Gastroesophageal sphincter (tissue), 4 donors: Measurements from ENCODE around the gene ZNF451. TPM values are rescaled to one million over a fixed set of nuclear protein-coding genes. Genes with fewer than 3 reads are reported as not detected.

Source experiments
- ATAC-seq: fragments of 150-250 bp; one replicate; pipeline ENCODE4 v1.9.1; 2016; ENCODE audit warnings: mild to moderate bottlenecking, moderate library complexity
- H3K27ac ChIP-seq, 4 donors: fragments of 200-600 bp; sonication (generic) in 3 of 4; 1 replicate in 3 of 4; 2 replicates in 1 of 4; pipeline ENCODE4 v1.5.1; 2016 to 2019
- H3K27me3 ChIP-seq: fragments of 200-600 bp; sonication (generic); one replicate; pipeline ENCODE4 v1.5.1; 2019
- H3K36me3 ChIP-seq, 2 donors: fragments of 200-600 bp; sonication (generic); one replicate each; pipeline ENCODE4 v1.5.1; 2019; ENCODE audit warnings: control low read depth in 1 of 2
- H3K4me1 ChIP-seq, 3 donors: fragments of 200-600 bp; sonication (generic); 1 replicate in 2 of 3; 2 replicates in 1 of 3; pipeline ENCODE4 v1.5.1; 2016 to 2019; ENCODE audit warnings: control low read depth in 2 of 3
- H3K4me3 ChIP-seq, 2 donors: fragments of 200-600 bp; sonication (generic); one replicate each; pipeline ENCODE4 v1.5.1; 2019; ENCODE audit warnings: mild to moderate bottlenecking in 1 of 2, moderate library complexity in 1 of 2
- H3K9me3 ChIP-seq, 3 donors: fragments of 200-600 bp; sonication (generic); one replicate each; pipeline ENCODE4 v1.5.1; 2017 to 2019; ENCODE audit warnings: control low read depth in 2 of 3
- CTCF ChIP-seq, 4 experiments: fragments of 200-600 bp in 2 of 4; fragments of 450-650 bp in 2 of 4; sonication (generic) in 1 of 4; IDR thresholded peaks; one replicate each; pipeline ENCODE4 v1.5.1; 2017 to 2019; ENCODE audit warnings: antibody characterized with exemption in 4 of 4, mild to moderate bottlenecking in 2 of 4, moderate library complexity in 2 of 4
- EP300 ChIP-seq: sonication (generic); formaldehyde crosslinking; IDR thresholded peaks from one replicate; pipeline ENCODE4 v1.6.1; 2017; ENCODE audit warnings: antibody characterized with exemption, mild to moderate bottlenecking
- POLR2A ChIP-seq, 2 donors: fragments of 450-650 bp; IDR thresholded peaks; one replicate each; pipeline ENCODE4 v1.6.1; 2017; ENCODE audit warnings: antibody characterized with exemption in 2 of 2, mild to moderate bottlenecking in 2 of 2, moderate library complexity in 1 of 2
- POLR2AphosphoS5 ChIP-seq: sonication (generic); formaldehyde crosslinking; IDR thresholded peaks from one replicate; pipeline ENCODE4 v1.6.1; 2017; ENCODE audit warnings: antibody characterized with exemption
- WGBS, 2 donors: methylation state at CpG; one replicate each; pipeline ENCODE4 v1.1.5; 2018; ENCODE audit warnings: low coverage in 1 of 2; 5-methylcytosine and 5-hydroxymethylcytosine counted together
- total RNA-seq, 4 donors: library from RNA; depleted of rRNA; stranded (reverse); fragments of >200 nt; gene quantifications; one replicate each; pipeline ENCODE4 v1.1.0, GENCODE V29; 2016

ZNF451 gene
- total RNA-seq, 4 donors from 2014 or later = 28.7 to 66.5 (median 39.8) TPM

GRCh38 chr6:57193177-57193576 lies 103.2 kb downstream of the ZNF451 start:
- ATAC-seq = no peak

GRCh38 chr6:57195457-57195856 lies 105.5 kb downstream of the ZNF451 start:
- Histone ChIP-seq H3K27me3 (no peaks in the 10 kb centered on the region), H3K9me3 (no peaks in the 10 kb centered on the region), H3K4me1 (peaks cover 0 to 30% (median 0%) of the 10 kb centered on the region in 3 donors), H3K27ac (no peak overlapping the region), H3K4me3 (no peak overlapping the region), H3K36me3 (peaks cover 0 to 16% of the 10 kb centered on the region in 2 donors)
- no peak for ATAC-seq
- 36% methylated on average over 2 of the region's 2 CpGs; no CpG with 5 or more reads in 1 of the 2 donors for WGBS, 2 donors
- TF ChIP-seq POLR2AphosphoS5 (no peak), POLR2A (IDR thresholded peaks at IDR 0.05) (no peak), CTCF (IDR thresholded peaks at IDR 0.05) (no peak)

More at GRCh38 chr6:57193177-57193576, 103.2 kb downstream of the ZNF451 start:
- peaks cover 0 to 20% of the 10 kb centered on the region in 2 donors for H3K36me3 ChIP-seq
- no peaks in the 10 kb centered on the region for H3K27me3 ChIP-seq
- peak overlapping the region in 3 of 4 donors; percentile 39 to 47 (median 40) for H3K27ac ChIP-seq
- no peaks in the 10 kb centered on the region for H3K9me3 ChIP-seq
- TF ChIP-seq EP300 = no peak
- no peak for TF ChIP-seq CTCF (IDR thresholded peaks at IDR 0.05)
- peak; percentile 16 for TF ChIP-seq POLR2AphosphoS5
- TF ChIP-seq POLR2A (IDR thresholded peaks at IDR 0.05) = no peak
- H3K4me1 ChIP-seq = peaks cover 0 to 14% (median 0%) of the 10 kb centered on the region in 3 donors
- no peak overlapping the region for H3K4me3 ChIP-seq

- TF ChIP-seq POLR2AphosphoS5 = no peak
- TF ChIP-seq EP300 = no peak
- TF ChIP-seq POLR2A (IDR thresholded peaks at IDR 0.05) = no peak
- no peak for TF ChIP-seq CTCF (IDR thresholded peaks at IDR 0.05)
- Histone ChIP-seq H3K9me3 (no peaks in the 10 kb centered on the region), H3K4me1 (peaks cover 0 to 33% (median 0%) of the 10 kb centered on the region in 3 donors), H3K36me3 (no peaks in the 10 kb centered on the region), H3K27me3 (no peaks in the 10 kb centered on the region), H3K4me3 (no peak overlapping the region), H3K27ac (peak overlapping the region in 1 of 4 donors; percentile 41)
- WGBS, 2 donors = 53 to 83% methylated on average over 3 of the region's 6 CpGs
- ATAC-seq = no peak
Observed at GRCh38 chr6:57198926-57199636, 109.1 kb downstream of the ZNF451 start.

GRCh38 chr6:57201718-57202117 lies 111.7 kb downstream of the ZNF451 start:
- H3K27ac ChIP-seq = no peak overlapping the region
- H3K27me3 ChIP-seq = no peaks in the 10 kb centered on the region
- ATAC-seq = no peak
- TF ChIP-seq EP300 (no peak), CTCF (IDR thresholded peaks at IDR 0.05) (no peak), POLR2A (IDR thresholded peaks at IDR 0.05) (no peak), POLR2AphosphoS5 (no peak)
- no peak overlapping the region for H3K4me3 ChIP-seq
- peaks cover 0 to 27% (median 0%) of the 10 kb centered on the region in 3 donors for H3K4me1 ChIP-seq
- no peaks in the 10 kb centered on the region for H3K36me3 ChIP-seq
- no peaks in the 10 kb centered on the region for H3K9me3 ChIP-seq
- WGBS, 2 donors = 50 to 93% methylated on average over 1 of the region's 1 CpG
